ENCODE data around the gene ELAVL2. TPM values are rescaled to one million over a fixed set of nuclear protein-coding genes. Genes with fewer than 3 reads are reported as not detected.

The ELAVL2 gene
- total and polyA plus RNA-seq, 9 of the 15 experiments (the other 6 are each of a cell fraction or from before 2014, with no cell fraction given) = not detected

GRCh38 chr9:23730364-23730763, 95.7 kb downstream of the ELAVL2 start:
- Histone ChIP-seq H3K9ac (ENCODE audit: insufficient read depth in 1 of 2, low read depth in 2 of 2, low read length in 2 of 2) (no peak overlapping the region), H3K4me2 (ENCODE audit: insufficient read depth, low read length) (no peak overlapping the region), H3K27ac (ENCODE audit: extremely low read depth, low read depth, low read length) (no peak overlapping the region), H3K9me1 (ENCODE audit: control insufficient read depth, insufficient read depth, low read length) (no peaks in the 10 kb centered on the region), H4K20me1 (replicated peaks; ENCODE audit: control insufficient read depth, insufficient read depth, low read length) (no peaks in the 10 kb centered on the region), H3K36me3 (ENCODE audit: control insufficient read depth, insufficient read depth, low read length) (no peaks in the 10 kb centered on the region), H3K4me3 (no peak overlapping the region), H2AFZ (ENCODE audit: low read depth, low read length) (no peak overlapping the region), H3K4me1 (replicated peaks in 1 of 2; ENCODE audit: control insufficient read depth in 2 of 2, insufficient read depth in 2 of 2, low read length in 2 of 2) (no peaks in the 10 kb centered on the region), H3K79me2 (ENCODE audit: control insufficient read depth, insufficient read depth, low read length) (no peaks in the 10 kb centered on the region), H3K9me3 (replicated peaks; ENCODE audit: control insufficient read depth, insufficient read depth, low read depth, low read length) (no peaks in the 10 kb centered on the region), H3K27me3 (ENCODE audit: control insufficient read depth in 2 of 2, insufficient read depth in 2 of 2, low read length in 2 of 2) (no peaks in the 10 kb centered on the region)
- ChIA-PET CTCF (ENCODE audit: low intra/inter-chr PET ratio) (no interaction called here), POLR2A (no interaction called here)
- FAIRE-seq (no peak), DNase-seq (ENCODE audit: extremely low read depth in 1 of 4, low spot score in 3 of 4) (no peak), ATAC-seq (no peak)
- WGBS (ENCODE audit: insufficient coverage, low coverage, missing lambda C conversion rate) = no CpG with 5 or more reads among the region's 2 CpGs
- in situ Hi-C loops (cut with MboI) (no loop called here), intact Hi-C loops (cut with micrococcal nuclease) (no loop called here)
- BruUV-seq (replicated peaks) = no TSS peak
- TF ChIP-seq ZNF592 (IDR thresholded peaks at IDR 0.05) = no peak
- no peak for TF ChIP-seq RBM22 (IDR thresholded peaks at IDR 0.05; ENCODE audit: low read depth, low read length, poor library complexity, severe bottlenecking)
- no peak for TF ChIP-seq SRSF9 (IDR thresholded peaks at IDR 0.05; ENCODE audit: borderline replicate concordance, low read depth, low read length)
- TF ChIP-seq ATF3 (IDR thresholded peaks at IDR 0.05) = no peak
- no peak for TF ChIP-seq ATF3 (CRISPR knock-in tag; conservative IDR thresholded peaks at IDR 0.05)
- no peak for TF ChIP-seq THRB (CRISPR knock-in tag; conservative IDR thresholded peaks at IDR 0.05)
- TF ChIP-seq HDAC1 (IDR thresholded peaks at IDR 0.05) = no peak
- TF ChIP-seq TEAD2 (tag; IDR thresholded peaks at IDR 0.05) = no peak
- no peak for TF ChIP-seq ZNF644 (tag; IDR thresholded peaks at IDR 0.05; ENCODE audit: low read depth)
- TF ChIP-seq ZNF3 (CRISPR knock-in tag; IDR thresholded peaks at IDR 0.05) = no peak
- no peak for TF ChIP-seq KAT2B (IDR thresholded peaks at IDR 0.05; ENCODE audit: low read depth, low read length)
- no peak for TF ChIP-seq ZNF408 (CRISPR knock-in tag; IDR thresholded peaks at IDR 0.05; ENCODE audit: low read depth)
- TF ChIP-seq NFYB (IDR thresholded peaks at IDR 0.05; ENCODE audit: extremely low read depth, insufficient read length) = no peak
- no peak for TF ChIP-seq FOXO4 (CRISPR knock-in tag; IDR thresholded peaks at IDR 0.05)
- no peak for TF ChIP-seq NR1H2 (CRISPR knock-in tag; IDR thresholded peaks at IDR 0.05)
- TF ChIP-seq XRCC3 (IDR thresholded peaks at IDR 0.05) = no peak
- TF ChIP-seq ZNF384 (IDR thresholded peaks at IDR 0.05; ENCODE audit: low read depth, low read length) = no peak
